ENCODE measurements around the gene IFI44L. TPM values are rescaled to one million over a fixed set of nuclear protein-coding genes. Genes with fewer than 3 reads are reported as not detected.

Gene IFI44L
- total and polyA plus RNA-seq, 4 experiments from 2014 or later, result 4.5 to 13.6 (median 8.8) TPM

- Mint-ChIP-seq H3K4me1 (peaks cover 43 to 82% (median 64%) of the 10 kb centered on the region in 4 donors), H3K4me3 (peak overlapping the region; percentile 90 to 97 (median 93)), H3K27ac (peak overlapping the region; percentile 88 to 97 (median 94)), H3K36me3 (peaks cover 25 to 34% of the 10 kb centered on the region in 2 donors), H3K9me3 (peaks cover 2 to 23% (median 10%) of the 10 kb centered on the region in 8 donors), H3K27me3 (no peaks in the 10 kb centered on the region)
- DNase-seq, result peak in 1 of 5 donors; percentile 14
- no peaks in the 10 kb centered on the region for H3K27me3 ChIP-seq (ENCODE audit: insufficient read depth, low read length)
- peak overlapping the region; percentile 66 for H3K27ac ChIP-seq (ENCODE audit: low read depth, low read length)
- POLR2A ChIA-PET (ENCODE audit: partially characterized antibody), result interaction anchor here (1.0 to 1.5 kb wide), 5 partner anchors 20 to 33 kb away, joined by 3 to 14 read pairs (median 4); partner anchors contain the start of gene IFI44L
- peaks cover 61% of the 10 kb centered on the region for H3K4me1 ChIP-seq (ENCODE audit: insufficient read depth, low read length)
- H3K9me3 ChIP-seq (ENCODE audit: control insufficient read depth in 1 of 2, low read length in 2 of 2), result no peaks in the 10 kb centered on the region
- intact Hi-C loops (cut with micrococcal nuclease), result no loop called here
- peaks cover under 1% of the 10 kb centered on the region for H3K36me3 ChIP-seq (ENCODE audit: insufficient read depth, low read length)
- CTCF ChIA-PET (ENCODE audit: partially characterized antibody), result interaction anchor here (0.7 to 2.4 kb wide), 8 partner anchors 22 to 33 kb away, joined by 3 to 11 read pairs (median 4); partner anchors contain the start of gene IFI44L
- H3K4me3 ChIP-seq (ENCODE audit: low read length in 2 of 2), result peak overlapping the region; percentile 68 to 73
Measured at GRCh38 chr1:78650114-78650660, 29.9 kb downstream of the IFI44L start.

DNA sequence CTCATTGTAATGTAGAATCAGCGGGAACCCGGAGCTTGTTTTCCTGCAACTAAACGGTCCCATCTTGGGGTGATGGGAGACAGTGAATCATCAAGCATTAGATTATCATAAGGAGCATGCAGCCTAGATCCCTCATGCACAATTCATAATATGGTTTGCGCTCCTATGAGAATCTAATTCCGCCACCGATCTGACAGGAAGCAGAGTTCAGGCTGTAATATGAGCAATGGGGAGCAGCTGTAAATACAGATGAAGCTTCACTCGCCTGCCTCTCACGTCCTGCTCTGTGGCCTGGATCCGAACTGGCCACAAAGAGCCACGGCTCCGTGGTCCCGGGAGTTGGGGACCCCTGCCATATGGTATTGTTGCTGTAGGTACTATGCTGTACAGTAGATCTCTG, 31.0 kb downstream of the IFI44L start:
- CTCF ChIA-PET (ENCODE audit: partially characterized antibody), result interaction anchor here (0.6 to 1.3 kb wide), 6 partner anchors 22 to 34 kb away, joined by 3 to 8 read pairs (median 4); partner anchors contain the start of gene IFI44L
- POLR2A ChIA-PET (ENCODE audit: partially characterized antibody), result interaction anchor here (0.5 to 1.0 kb wide), 4 partner anchors 25 to 673 kb away, joined by 3 to 8 read pairs (median 4); partner anchors contain the start of gene FUBP1
- peaks cover 36 to 77% (median 59%) of the 10 kb centered on the region in 4 donors for H3K4me1 Mint-ChIP-seq
- no peaks in the 10 kb centered on the region for H3K27me3 Mint-ChIP-seq
- peak overlapping the region; percentile 88 to 97 (median 94) for H3K27ac Mint-ChIP-seq
- intact Hi-C loops (cut with micrococcal nuclease), result loop anchor here (1.0 kb wide), 1 partner anchor 25 kb away; no protein-coding TSS in a partner anchor
- peaks cover 10% of the 10 kb centered on the region for H3K36me3 ChIP-seq (ENCODE audit: insufficient read depth, low read length)
- H3K4me3 ChIP-seq (ENCODE audit: low read length in 2 of 2), result peak overlapping the region; percentile 68 to 73
- peak overlapping the region; percentile 90 to 97 (median 93) for H3K4me3 Mint-ChIP-seq
- H3K27ac ChIP-seq (ENCODE audit: low read depth, low read length), result peak overlapping the region; percentile 66
- H3K9me3 ChIP-seq (ENCODE audit: control insufficient read depth in 1 of 2, low read length in 2 of 2), result no peaks in the 10 kb centered on the region
- peaks cover 61% of the 10 kb centered on the region for H3K4me1 ChIP-seq (ENCODE audit: insufficient read depth, low read length)
- peaks cover 36 to 39% of the 10 kb centered on the region in 2 donors for H3K36me3 Mint-ChIP-seq
- H3K27me3 ChIP-seq (ENCODE audit: insufficient read depth, low read length), result no peaks in the 10 kb centered on the region
- H3K9me3 Mint-ChIP-seq, result peaks cover 0 to 22% (median 10%) of the 10 kb centered on the region in 8 donors
- peak; percentile 30 to 46 (median 40) for DNase-seq

DNA sequence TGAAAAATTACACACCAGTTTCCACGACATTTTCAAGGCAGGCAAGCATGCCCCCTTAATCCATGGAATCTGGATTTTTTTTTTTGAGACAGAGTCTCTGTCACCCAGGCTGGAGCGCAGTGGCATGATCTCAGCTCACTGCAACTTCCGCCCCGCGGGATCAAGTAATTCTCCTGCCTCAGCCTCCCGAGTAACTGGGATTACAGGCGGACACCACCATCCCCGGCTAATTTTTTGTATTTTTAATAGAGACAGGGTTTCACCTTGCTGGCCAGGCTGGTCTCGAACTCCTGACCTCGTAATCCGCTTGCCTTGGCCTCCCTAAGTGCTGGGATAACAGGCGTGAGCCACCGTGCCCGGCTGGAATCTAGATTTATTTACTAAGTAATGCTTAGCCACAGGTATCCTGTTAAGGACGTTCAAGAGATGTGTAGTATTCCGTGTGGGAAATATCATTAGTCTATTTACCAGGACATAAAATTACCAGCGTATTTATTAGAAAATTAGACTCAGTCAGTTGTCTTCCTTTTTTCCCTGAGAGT, 31.8 kb downstream of the IFI44L start:
- H3K27ac ChIP-seq (ENCODE audit: low read depth, low read length), result peak overlapping the region; percentile 66
- ChIA-PET CTCF (ENCODE audit: partially characterized antibody) (interaction anchor here (1.3 kb wide), 1 partner anchor 24 kb away, joined by 7 read pairs; no protein-coding TSS in a partner anchor), POLR2A (ENCODE audit: partially characterized antibody) (no interaction called here)
- no peaks in the 10 kb centered on the region for H3K9me3 ChIP-seq (ENCODE audit: control insufficient read depth in 1 of 2, low read length in 2 of 2)
- Mint-ChIP-seq H3K27me3 (no peaks in the 10 kb centered on the region), H3K27ac (peak overlapping the region in 5 of 7 donors; percentile 78 to 95 (median 93)), H3K36me3 (peaks cover 40% of the 10 kb centered on the region in 2 donors), H3K4me1 (peaks cover 31 to 68% (median 52%) of the 10 kb centered on the region in 4 donors), H3K9me3 (peaks cover 0 to 14% (median 10%) of the 10 kb centered on the region in 8 donors), H3K4me3 (peak overlapping the region; percentile 90 to 97 (median 93))
- peaks cover 53% of the 10 kb centered on the region for H3K4me1 ChIP-seq (ENCODE audit: insufficient read depth, low read length)
- H3K36me3 ChIP-seq (ENCODE audit: insufficient read depth, low read length), result peaks cover 10% of the 10 kb centered on the region
- no peaks in the 10 kb centered on the region for H3K27me3 ChIP-seq (ENCODE audit: insufficient read depth, low read length)
- intact Hi-C loops (cut with micrococcal nuclease), result no loop called here
- DNase-seq, result no peak
- peak overlapping the region; percentile 68 to 73 for H3K4me3 ChIP-seq (ENCODE audit: low read length in 2 of 2)

DNA sequence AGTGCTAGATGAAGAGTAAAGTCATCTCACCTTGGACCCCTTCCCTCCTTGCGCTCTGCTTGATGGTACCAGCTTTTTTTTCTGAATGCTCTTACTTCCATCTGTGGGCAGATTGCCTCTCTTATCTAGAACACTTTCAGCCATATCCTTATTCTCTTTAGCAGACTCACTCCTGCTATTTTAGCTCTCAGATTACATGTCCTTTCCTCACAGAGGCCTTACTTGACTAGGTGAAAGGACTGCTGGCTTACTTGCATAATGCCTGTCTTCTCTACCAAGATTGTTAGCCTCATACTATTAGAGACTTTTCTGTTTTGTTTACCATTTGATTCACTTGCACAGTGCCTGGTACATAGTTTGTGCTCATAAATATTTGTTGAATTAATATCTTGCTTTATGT, 38.7 kb downstream of the IFI44L start:
- Mint-ChIP-seq H3K36me3 (peaks cover 69% of the 10 kb centered on the region in 2 donors), H3K4me3 (no peak overlapping the region), H3K4me1 (peaks cover 12 to 33% (median 17%) of the 10 kb centered on the region in 4 donors), H3K27me3 (no peaks in the 10 kb centered on the region), H3K9me3 (no peaks in the 10 kb centered on the region), H3K27ac (peak overlapping the region in 5 of 7 donors; percentile 17 to 84 (median 76))
- H3K9me3 ChIP-seq (ENCODE audit: control insufficient read depth in 1 of 2, low read length in 2 of 2), result no peaks in the 10 kb centered on the region
- CTCF ChIA-PET (ENCODE audit: partially characterized antibody), result interaction anchor here (1.1 to 1.3 kb wide), 2 partner anchors 18 to 41 kb away, joined by 3 to 4 read pairs; no protein-coding TSS in a partner anchor
- no peak overlapping the region for H3K4me3 ChIP-seq (ENCODE audit: low read length in 2 of 2)
- H3K36me3 ChIP-seq (ENCODE audit: insufficient read depth, low read length), result peaks cover 50% of the 10 kb centered on the region
- no peak for DNase-seq
- POLR2A ChIA-PET (ENCODE audit: partially characterized antibody), result no interaction called here
- peaks cover 16% of the 10 kb centered on the region for H3K4me1 ChIP-seq (ENCODE audit: insufficient read depth, low read length)
- H3K27ac ChIP-seq (ENCODE audit: low read depth, low read length), result no peak overlapping the region
- no peaks in the 10 kb centered on the region for H3K27me3 ChIP-seq (ENCODE audit: insufficient read depth, low read length)
- intact Hi-C loops (cut with micrococcal nuclease), result no loop called here

DNA sequence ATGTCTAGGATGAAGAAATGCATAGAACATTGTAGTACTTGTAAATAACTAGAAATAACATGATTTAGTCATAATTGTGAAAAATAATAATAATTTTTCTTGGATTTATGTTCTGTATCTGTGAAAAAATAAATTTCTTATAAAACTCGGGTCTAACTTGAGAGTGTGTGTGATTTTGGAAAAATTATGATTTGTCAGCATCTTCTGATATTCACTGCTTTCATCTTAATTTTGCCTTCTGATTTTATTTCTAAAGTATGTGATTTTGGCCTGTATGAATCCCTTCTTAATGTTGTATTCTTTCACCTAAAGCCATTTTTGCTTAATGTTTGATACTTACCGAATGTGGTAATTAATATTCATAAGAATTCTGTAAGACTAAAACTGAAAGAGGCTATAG, 43.7 kb downstream of the IFI44L start:
- CTCF ChIA-PET (ENCODE audit: partially characterized antibody), result interaction anchor here (1.2 to 1.9 kb wide), 2 partner anchors 10 to 47 kb away, joined by 4 to 5 read pairs; no protein-coding TSS in a partner anchor
- Histone ChIP-seq H3K4me1 (ENCODE audit: insufficient read depth, low read length) (no peaks in the 10 kb centered on the region), H3K9me3 (ENCODE audit: control insufficient read depth in 1 of 2, low read length in 2 of 2) (no peaks in the 10 kb centered on the region), H3K4me3 (ENCODE audit: low read length in 2 of 2) (no peak overlapping the region), H3K27me3 (ENCODE audit: insufficient read depth, low read length) (no peaks in the 10 kb centered on the region), H3K36me3 (ENCODE audit: insufficient read depth, low read length) (peaks cover 36% of the 10 kb centered on the region), H3K27ac (ENCODE audit: low read depth, low read length) (no peak overlapping the region)
- H3K9me3 Mint-ChIP-seq, result no peaks in the 10 kb centered on the region
- peak overlapping the region in 2 of 7 donors; percentile 45 to 77 for H3K27ac Mint-ChIP-seq
- POLR2A ChIA-PET (ENCODE audit: partially characterized antibody), result no interaction called here
- no peak for DNase-seq
- H3K27me3 Mint-ChIP-seq, result no peaks in the 10 kb centered on the region
- H3K4me3 Mint-ChIP-seq, result no peak overlapping the region
- H3K36me3 Mint-ChIP-seq, result peaks cover 46 to 47% of the 10 kb centered on the region in 2 donors
- intact Hi-C loops (cut with micrococcal nuclease), result no loop called here
- H3K4me1 Mint-ChIP-seq, result peaks cover 3 to 14% (median 4%) of the 10 kb centered on the region in 4 donors

GRCh38 chr1:78664763-78665162, 44.5 kb downstream of the IFI44L start:
- no peaks in the 10 kb centered on the region for H3K4me1 ChIP-seq (ENCODE audit: insufficient read depth, low read length)
- H3K9me3 ChIP-seq (ENCODE audit: control insufficient read depth in 1 of 2, low read length in 2 of 2), result no peaks in the 10 kb centered on the region
- ChIA-PET POLR2A (ENCODE audit: partially characterized antibody) (no interaction called here), CTCF (ENCODE audit: partially characterized antibody) (interaction anchor here (1.2 to 1.9 kb wide), 2 partner anchors 9 to 48 kb away, joined by 4 to 5 read pairs; no protein-coding TSS in a partner anchor)
- Mint-ChIP-seq H3K27ac (peak overlapping the region in 1 of 7 donors; percentile 11), H3K36me3 (peaks cover 38 to 39% of the 10 kb centered on the region in 2 donors), H3K27me3 (no peaks in the 10 kb centered on the region), H3K9me3 (no peaks in the 10 kb centered on the region), H3K4me1 (peaks cover 0 to 10% (median 2%) of the 10 kb centered on the region in 4 donors), H3K4me3 (no peak overlapping the region)
- H3K4me3 ChIP-seq (ENCODE audit: low read length in 2 of 2), result no peak overlapping the region
- peaks cover 29% of the 10 kb centered on the region for H3K36me3 ChIP-seq (ENCODE audit: insufficient read depth, low read length)
- no peak for DNase-seq
- no peaks in the 10 kb centered on the region for H3K27me3 ChIP-seq (ENCODE audit: insufficient read depth, low read length)
- H3K27ac ChIP-seq (ENCODE audit: low read depth, low read length), result no peak overlapping the region
- intact Hi-C loops (cut with micrococcal nuclease), result no loop called here

DNA sequence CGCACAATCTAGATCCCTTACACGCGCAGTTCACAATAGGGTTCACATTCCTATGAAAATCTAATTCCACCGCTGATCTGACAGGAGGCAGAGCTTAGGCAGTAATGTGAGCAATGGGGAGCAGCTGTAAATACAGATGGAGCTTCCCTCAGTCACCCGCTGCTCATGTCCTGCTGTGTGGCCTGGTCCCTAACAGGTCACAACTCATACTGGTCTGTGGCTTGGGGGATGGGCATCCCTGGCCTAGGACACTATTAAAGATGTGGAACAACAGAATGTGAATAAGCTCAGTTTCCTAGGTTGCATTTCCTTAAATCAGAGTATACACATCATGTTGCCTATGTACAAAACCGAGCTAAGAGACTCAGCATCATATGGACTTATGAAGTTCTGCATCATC, 45.6 kb downstream of the IFI44L start:
- intact Hi-C loops (cut with micrococcal nuclease), result no loop called here
- Histone ChIP-seq H3K4me3 (ENCODE audit: low read length in 2 of 2) (no peak overlapping the region), H3K36me3 (ENCODE audit: insufficient read depth, low read length) (peaks cover 20% of the 10 kb centered on the region), H3K9me3 (ENCODE audit: control insufficient read depth in 1 of 2, low read length in 2 of 2) (no peaks in the 10 kb centered on the region), H3K27me3 (ENCODE audit: insufficient read depth, low read length) (no peaks in the 10 kb centered on the region), H3K27ac (ENCODE audit: low read depth, low read length) (no peak overlapping the region), H3K4me1 (ENCODE audit: insufficient read depth, low read length) (no peaks in the 10 kb centered on the region)
- Mint-ChIP-seq H3K27me3 (no peaks in the 10 kb centered on the region), H3K27ac (no peak overlapping the region), H3K4me3 (no peak overlapping the region), H3K4me1 (peaks cover 0 to 16% (median 2%) of the 10 kb centered on the region in 4 donors), H3K9me3 (no peaks in the 10 kb centered on the region), H3K36me3 (peaks cover 28 to 30% of the 10 kb centered on the region in 2 donors)
- DNase-seq, result no peak
- CTCF ChIA-PET (ENCODE audit: partially characterized antibody), result interaction anchor here (1.2 kb wide), 1 partner anchor 48 kb away, joined by 3 read pairs; no protein-coding TSS in a partner anchor
- POLR2A ChIA-PET (ENCODE audit: partially characterized antibody), result no interaction called here
